Measurements from ENCODE around the gene ARID4B. TPM values are rescaled to one million over a fixed set of nuclear protein-coding genes. Genes with fewer than 3 reads are reported as not detected.

ARID4B gene
- total RNA-seq, 1 experiment from 2014 or later, result 17.6 TPM

- CTCF ChIA-PET, result no interaction called here
- POLR2A ChIA-PET (ENCODE audit: low non-redundant PET), result no interaction called here
- BruUV-seq (replicated peaks), result no TSS peak
- TF ChIP-seq CTCF (conservative IDR thresholded peaks at IDR 0.05; ENCODE audit: low read depth, low read length), result no peak
- TF ChIP-seq EZH2 (IDR thresholded peaks at IDR 0.05; ENCODE audit: borderline replicate concordance, low read depth, low read length, poor library complexity, severe bottlenecking), result no peak
- DNase-seq (ENCODE audit: low spot score), result no peak
- H3K36me3 ChIP-seq (ENCODE audit: insufficient read depth, low read length, poor library complexity, severe bottlenecking), result peaks cover 15% of the 10 kb centered on the region
- H3K27me3 ChIP-seq (replicated peaks; ENCODE audit: insufficient read depth, low read depth, low read length, poor library complexity), result no peaks in the 10 kb centered on the region
- no peaks in the 10 kb centered on the region for H3K4me1 ChIP-seq (ENCODE audit: insufficient read depth, low read length, poor library complexity, severe bottlenecking)
- intact Hi-C loops (cut with micrococcal nuclease; ENCODE audit: unreplicated experiment), result no loop called here
- H3K9me3 ChIP-seq (ENCODE audit: low read depth, low read length, poor library complexity, severe bottlenecking), result no peaks in the 10 kb centered on the region
- no peak overlapping the region for H3K4me3 ChIP-seq (ENCODE audit: low read depth, low read length, poor library complexity, severe bottlenecking)
- no peak overlapping the region for H3K27ac ChIP-seq (ENCODE audit: low read depth, low read length, poor library complexity, severe bottlenecking)
Measured at GRCh38 chr1:235152235-235152634, 175.7 kb downstream of the ARID4B start.

- H3K27me3 ChIP-seq (replicated peaks; ENCODE audit: insufficient read depth, low read depth, low read length, poor library complexity), result no peaks in the 10 kb centered on the region
- no peak overlapping the region for H3K4me3 ChIP-seq (ENCODE audit: low read depth, low read length, poor library complexity, severe bottlenecking)
- no peaks in the 10 kb centered on the region for H3K4me1 ChIP-seq (ENCODE audit: insufficient read depth, low read length, poor library complexity, severe bottlenecking)
- POLR2A ChIA-PET (ENCODE audit: low non-redundant PET), result no interaction called here
- no peak overlapping the region for H3K27ac ChIP-seq (ENCODE audit: low read depth, low read length, poor library complexity, severe bottlenecking)
- no peaks in the 10 kb centered on the region for H3K9me3 ChIP-seq (ENCODE audit: low read depth, low read length, poor library complexity, severe bottlenecking)
- no TSS peak for BruUV-seq (replicated peaks)
- intact Hi-C loops (cut with micrococcal nuclease; ENCODE audit: unreplicated experiment), result no loop called here
- DNase-seq (ENCODE audit: low spot score), result no peak
- peaks cover 10% of the 10 kb centered on the region for H3K36me3 ChIP-seq (ENCODE audit: insufficient read depth, low read length, poor library complexity, severe bottlenecking)
- CTCF ChIA-PET, result no interaction called here
- no peak for TF ChIP-seq EZH2 (IDR thresholded peaks at IDR 0.05; ENCODE audit: borderline replicate concordance, low read depth, low read length, poor library complexity, severe bottlenecking)
- TF ChIP-seq CTCF (conservative IDR thresholded peaks at IDR 0.05; ENCODE audit: low read depth, low read length), result no peak
Measured at GRCh38 chr1:235151033-235151432, 176.9 kb downstream of the ARID4B start.

- TF ChIP-seq EZH2 (IDR thresholded peaks at IDR 0.05; ENCODE audit: borderline replicate concordance, low read depth, low read length, poor library complexity, severe bottlenecking), result no peak
- intact Hi-C loops (cut with micrococcal nuclease; ENCODE audit: unreplicated experiment), result no loop called here
- BruUV-seq (replicated peaks), result no TSS peak
- DNase-seq (ENCODE audit: low spot score), result no peak
- H3K9me3 ChIP-seq (ENCODE audit: low read depth, low read length, poor library complexity, severe bottlenecking), result no peaks in the 10 kb centered on the region
- no peaks in the 10 kb centered on the region for H3K27me3 ChIP-seq (replicated peaks; ENCODE audit: insufficient read depth, low read depth, low read length, poor library complexity)
- ChIA-PET CTCF (no interaction called here), POLR2A (ENCODE audit: low non-redundant PET) (no interaction called here)
- peaks cover 10% of the 10 kb centered on the region for H3K36me3 ChIP-seq (ENCODE audit: insufficient read depth, low read length, poor library complexity, severe bottlenecking)
- no peak overlapping the region for H3K4me3 ChIP-seq (ENCODE audit: low read depth, low read length, poor library complexity, severe bottlenecking)
- H3K4me1 ChIP-seq (ENCODE audit: insufficient read depth, low read length, poor library complexity, severe bottlenecking), result no peaks in the 10 kb centered on the region
- no peak overlapping the region for H3K27ac ChIP-seq (ENCODE audit: low read depth, low read length, poor library complexity, severe bottlenecking)
Measured at GRCh38 chr1:235149824-235150223, 178.2 kb downstream of the ARID4B start.

- no peak for DNase-seq (ENCODE audit: low spot score)
- CTCF ChIA-PET, result no interaction called here
- Histone ChIP-seq H3K27me3 (replicated peaks; ENCODE audit: insufficient read depth, low read depth, low read length, poor library complexity) (no peaks in the 10 kb centered on the region), H3K4me3 (ENCODE audit: low read depth, low read length, poor library complexity, severe bottlenecking) (no peak overlapping the region), H3K27ac (ENCODE audit: low read depth, low read length, poor library complexity, severe bottlenecking) (no peak overlapping the region), H3K36me3 (ENCODE audit: insufficient read depth, low read length, poor library complexity, severe bottlenecking) (peaks cover 10% of the 10 kb centered on the region), H3K9me3 (ENCODE audit: low read depth, low read length, poor library complexity, severe bottlenecking) (no peaks in the 10 kb centered on the region), H3K4me1 (ENCODE audit: insufficient read depth, low read length, poor library complexity, severe bottlenecking) (no peaks in the 10 kb centered on the region)
- no TSS peak for BruUV-seq (replicated peaks)
- TF ChIP-seq CTCF (conservative IDR thresholded peaks at IDR 0.05; ENCODE audit: low read depth, low read length) (no peak), EZH2 (IDR thresholded peaks at IDR 0.05; ENCODE audit: borderline replicate concordance, low read depth, low read length, poor library complexity, severe bottlenecking) (no peak)
- POLR2A ChIA-PET (ENCODE audit: low non-redundant PET), result no interaction called here
- intact Hi-C loops (cut with micrococcal nuclease; ENCODE audit: unreplicated experiment), result no loop called here
Measured at GRCh38 chr1:235147269-235147668, 180.7 kb downstream of the ARID4B start.

All from A673 (cell line).